ENCODE data around the gene SDR42E1. TPM values are rescaled to one million over a fixed set of nuclear protein-coding genes. Genes with fewer than 3 reads are reported as not detected.

SDR42E1 gene
- total and polyA plus RNA-seq, 2 of the 4 experiments (the other 2 are of a cell fraction) = 0.44 to 0.72 TPM

- Histone ChIP-seq H3K27me3 (ENCODE audit: control insufficient read depth, insufficient read depth, low read length) (peaks cover 2% of the 10 kb centered on the region), H2BK5ac (ENCODE audit: low read depth, low read length, poor library complexity, severe bottlenecking) (peak overlapping the region; percentile 41), H3K4ac (ENCODE audit: low read depth, low read length) (no peak overlapping the region), H2BK15ac (ENCODE audit: low read depth, low read length) (no peak overlapping the region), H3K14ac (replicated peaks; ENCODE audit: low read depth, low read length) (no peak overlapping the region), H3K27ac (ENCODE audit: insufficient read depth, low read length) (no peak overlapping the region), H2AK5ac (ENCODE audit: low read depth, low read length) (no peak overlapping the region), H4K5ac (ENCODE audit: low read depth, low read length) (no peak overlapping the region), H3K9me1 (ENCODE audit: insufficient read depth, low read length) (no peaks in the 10 kb centered on the region), H2BK120ac (ENCODE audit: low read depth, low read length) (no peak overlapping the region), H4K8ac (ENCODE audit: low read depth in 2 of 2, low read length in 2 of 2) (no peak overlapping the region), H3K79me1 (ENCODE audit: low read depth in 1 of 2, low read length in 2 of 2) (no peaks in the 10 kb centered on the region), H3K4me1 (ENCODE audit: control insufficient read depth, insufficient read depth, low read length) (peaks cover under 1% of the 10 kb centered on the region; the same call in 1 of the 2 replicates), H3K56ac (ENCODE audit: extremely low read depth, insufficient read depth, low read length) (no peak overlapping the region), H3K18ac (ENCODE audit: low read depth, low read length) (no peak overlapping the region), H3K4me3 (ENCODE audit: insufficient read depth, low read depth, low read length) (no peak overlapping the region), H2BK20ac (ENCODE audit: low read depth, low read length) (no peak overlapping the region), H3K9me3 (ENCODE audit: control insufficient read depth, insufficient read depth, low read length) (peaks cover 3% of the 10 kb centered on the region; the same call in 1 of the 2 replicates), H4K91ac (ENCODE audit: insufficient read depth, low read depth, low read length) (no peak overlapping the region), H3K23ac (ENCODE audit: low read depth, low read length) (no peak overlapping the region), H3K36me3 (ENCODE audit: control insufficient read depth, insufficient read depth, low read length) (no peaks in the 10 kb centered on the region), H3K9ac (ENCODE audit: low read depth, low read length) (no peak overlapping the region), H4K20me1 (ENCODE audit: insufficient read depth, low read length) (no peaks in the 10 kb centered on the region), H2AK9ac (replicated peaks; ENCODE audit: low read depth, low read length, poor library complexity) (no peak overlapping the region), H2AFZ (replicated peaks; ENCODE audit: low read length, poor library complexity) (peak overlapping the region; percentile 5), H3K4me2 (ENCODE audit: low read depth, low read length) (no peak overlapping the region)
- DNase-seq = no peak
- 83% methylated on average over 1 of the region's 5 CpGs; no CpG with 5 or more reads in 1 of the 2 experiments for WGBS, 2 experiments (ENCODE audit: extremely low coverage in 2 of 2, insufficient read length in 1 of 2)
- intact Hi-C loops (cut with micrococcal nuclease) = no loop called here
- ATAC-seq (ENCODE audit: low read depth) = no peak
- BruUV-seq (replicated peaks) = no TSS peak
- dilution Hi-C loops (cut with HindIII; ENCODE audit: low sequenced_read_pairs, unreplicated experiment) = no loop called here
- CTCF ChIA-PET = interaction anchor here (0.8 kb wide), 1 partner anchor 441 kb away, joined by 3 read pairs; no protein-coding TSS in a partner anchor
- TF ChIP-seq RAD21 (IDR thresholded peaks at IDR 0.05; ENCODE audit: low read length) = no peak
- TF ChIP-seq NFE2L2 (IDR thresholded peaks at IDR 0.05; ENCODE audit: low read depth, low read length) = no peak
- TF ChIP-seq BHLHE40 (IDR thresholded peaks at IDR 0.05; ENCODE audit: low read depth, low read length) = no peak
- TF ChIP-seq MXI1 (IDR thresholded peaks at IDR 0.05; ENCODE audit: borderline replicate concordance, low read depth, low read length) = no peak
- TF ChIP-seq CHD1 (IDR thresholded peaks at IDR 0.05; ENCODE audit: low read depth, low read length) = no peak
- POLR2A ChIA-PET (ENCODE audit: unreplicated experiment) = no interaction called here
- in situ Hi-C loops (cut with MboI; ENCODE audit: low sequenced_read_pairs) = no loop called here
Measured at GRCh38 chr16:81946206-81946605, 65.1 kb downstream of the SDR42E1 start.
